Stimulated activated CD8-positive, alpha-beta memory T cell treated with anti-CD3 and anti-CD28 coated beads, Interleukin-7, amount 100 ng/mL, for 1 hour (primary cell): ENCODE results near the gene TNRC6B.
"Not testable (repeated sequence)": the region's sequence is repeated elsewhere in the genome, so short reads cannot be mapped to it uniquely, and the experiment has no call there.

Experiments
- DNase-seq, 2 donors: peaks; one replicate each; pipeline ENCODE4 v3.0.0-alpha.2; 2020; ENCODE audit warnings: low read depth in 2 of 2

Gene TNRC6B

DNA sequence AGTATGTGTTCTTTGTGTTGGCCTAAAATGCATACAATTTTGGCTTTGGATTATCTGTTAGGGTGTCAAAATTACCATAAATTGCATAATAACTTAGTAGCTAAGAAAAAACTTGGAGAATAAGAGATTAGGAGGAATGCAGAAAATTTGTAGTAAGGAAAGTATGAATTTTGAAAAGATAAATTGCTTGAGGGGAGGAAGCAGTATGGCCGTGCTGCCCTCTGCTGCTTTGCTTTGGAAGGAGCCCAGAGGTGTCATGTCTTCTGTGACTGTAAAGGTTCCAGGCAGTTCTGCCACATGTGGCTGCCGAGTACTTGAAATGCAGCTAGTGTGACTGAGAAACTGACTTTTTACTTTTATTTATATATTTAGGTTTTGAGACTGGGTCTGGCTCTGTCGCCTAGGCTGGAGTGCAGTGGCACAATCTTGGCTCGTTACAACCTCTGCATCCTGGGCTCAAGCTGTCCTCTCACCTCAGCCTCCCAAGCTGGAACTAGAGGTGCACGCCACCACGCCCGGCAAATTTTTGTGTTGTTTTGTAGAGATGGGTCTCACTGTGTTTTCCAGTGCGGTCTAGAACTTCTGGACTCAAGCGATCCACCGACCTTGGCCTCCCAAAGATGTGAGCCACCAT, 170.4 kb downstream of the TNRC6B start:
- peak; percentile 42 to 53 for DNase-seq

DNA sequence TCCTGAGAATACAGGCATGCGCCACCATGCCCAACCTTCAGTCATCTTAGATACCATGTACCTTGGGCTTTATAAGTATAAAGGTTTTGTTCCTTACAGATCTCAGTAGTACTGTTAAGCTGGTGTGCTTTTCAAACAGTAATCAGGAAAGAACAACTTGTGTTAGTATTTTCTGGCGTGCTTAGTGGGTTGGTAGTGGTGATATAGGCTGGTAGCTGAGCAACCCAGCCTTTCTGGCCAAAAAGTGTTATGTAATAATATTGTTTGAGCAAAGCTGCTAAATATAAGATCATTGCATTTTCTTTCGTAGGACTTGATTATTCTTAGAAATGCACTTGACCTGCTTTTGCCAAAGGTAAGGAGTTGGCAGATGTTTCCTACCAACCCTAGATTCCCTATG, 175.0 kb downstream of the TNRC6B start:
- no peak for DNase-seq

DNA sequence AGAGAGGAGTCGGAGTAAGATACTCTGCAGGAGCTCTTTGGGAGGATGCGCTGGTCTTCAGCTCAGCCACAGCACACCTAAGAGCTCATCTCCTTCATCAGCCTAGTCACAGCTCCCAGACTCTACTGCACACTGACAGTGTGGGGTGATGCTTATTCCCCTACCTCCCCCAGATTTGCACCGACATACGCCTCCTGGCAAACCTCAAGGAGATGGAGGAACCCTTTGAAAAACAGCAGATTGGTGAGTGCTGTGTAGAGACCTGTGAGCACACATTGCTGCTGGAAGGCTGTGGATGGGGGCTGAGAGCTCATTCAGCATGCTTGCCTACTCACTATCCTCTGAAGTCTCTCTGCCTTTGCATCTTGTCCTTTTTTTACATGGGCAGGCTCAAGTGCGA, 183.4 kb downstream of the TNRC6B start:
- DNase-seq: no peak

- no peak for DNase-seq
Measured at GRCh38 chr22:40363059-40363458, 185.3 kb downstream of the TNRC6B start.

DNA sequence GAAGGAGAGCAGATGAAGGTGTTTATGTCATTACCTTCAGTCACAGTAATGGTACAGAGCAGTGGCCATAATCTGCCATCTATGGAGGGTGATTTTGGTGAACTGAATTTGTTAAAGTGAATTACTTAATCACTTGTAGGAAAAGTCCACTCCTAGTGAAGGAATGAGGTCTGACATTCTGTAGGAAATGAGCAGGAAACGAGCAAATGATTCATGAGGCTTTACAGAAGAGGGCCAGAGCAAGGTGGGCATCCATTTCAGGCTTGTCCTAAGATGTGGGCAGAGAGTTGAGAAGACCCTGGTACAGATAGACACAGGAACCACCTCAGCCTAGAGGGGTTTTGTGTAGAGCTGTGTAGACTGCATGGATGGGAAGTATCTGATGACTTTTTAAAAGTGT, 186.7 kb downstream of the TNRC6B start:
- no peak for DNase-seq

GRCh38 chr22:40366068-40366467, 188.3 kb downstream of the TNRC6B start:
- no peak for DNase-seq

GRCh38 chr22:40367342-40367741, 189.6 kb downstream of the TNRC6B start:
- no peak for DNase-seq

DNA sequence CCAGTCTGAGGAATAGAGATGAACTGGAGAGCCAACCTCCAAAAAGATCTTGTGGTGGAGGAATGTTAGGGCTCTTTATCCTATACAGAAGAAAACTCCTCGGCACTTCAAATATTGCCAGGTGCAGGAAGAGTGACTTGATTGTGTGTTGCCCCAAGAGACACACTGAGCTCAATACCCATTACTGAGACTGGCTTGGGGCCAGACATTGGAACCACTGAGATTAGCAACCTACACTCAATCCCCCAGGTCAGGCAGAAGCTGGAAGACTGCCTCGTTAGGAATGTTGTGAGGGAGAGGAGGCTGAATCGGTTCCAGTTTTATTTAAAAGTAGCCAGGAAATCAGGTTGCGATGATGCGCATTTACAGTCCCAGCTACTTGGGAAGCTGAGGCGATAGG, 190.3 kb downstream of the TNRC6B start:
- DNase-seq: no peak

GRCh38 chr22:40368836-40369235, 191.1 kb downstream of the TNRC6B start:
- DNase-seq: no peak

DNA sequence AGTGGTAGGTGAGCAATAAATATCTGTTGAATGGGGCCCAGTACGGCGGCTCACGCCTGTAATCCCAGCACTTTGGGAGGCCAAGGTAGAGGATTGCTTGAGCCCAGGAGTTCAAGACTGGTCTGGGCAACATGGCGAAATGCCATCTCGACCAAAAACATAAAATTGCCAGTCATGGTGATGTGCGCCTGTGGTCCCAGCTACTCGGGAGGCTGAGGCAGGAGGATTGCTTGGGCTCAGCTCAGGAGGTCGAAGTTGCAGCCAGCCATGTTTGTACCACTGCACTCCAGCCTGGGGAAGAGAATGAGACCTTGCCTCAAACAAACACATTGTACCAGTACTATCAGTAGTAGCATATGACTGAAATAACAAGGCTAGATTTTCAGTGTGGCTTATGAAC, 196.8 kb downstream of the TNRC6B start:
- no peak for DNase-seq

DNA sequence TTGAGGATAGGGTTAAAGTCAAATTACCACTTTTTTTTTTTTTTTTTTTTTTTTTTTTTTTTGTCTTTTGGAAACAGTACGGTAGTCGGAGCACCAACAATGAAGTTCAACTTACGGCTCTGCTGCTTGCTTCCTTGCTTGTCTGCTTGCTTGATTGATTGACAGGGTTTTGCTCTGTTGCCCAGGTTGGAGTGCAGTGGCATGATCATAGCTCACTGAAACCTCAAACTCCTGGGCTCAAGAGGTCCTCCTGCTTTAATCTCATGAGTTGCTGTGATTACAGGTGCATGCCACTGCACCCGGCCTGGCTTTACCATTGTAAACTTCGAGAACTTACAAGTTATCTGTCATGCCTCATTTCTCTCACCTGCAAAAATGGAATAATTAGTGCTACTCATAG, 198.4 kb downstream of the TNRC6B start:
- no peak for DNase-seq

DNA sequence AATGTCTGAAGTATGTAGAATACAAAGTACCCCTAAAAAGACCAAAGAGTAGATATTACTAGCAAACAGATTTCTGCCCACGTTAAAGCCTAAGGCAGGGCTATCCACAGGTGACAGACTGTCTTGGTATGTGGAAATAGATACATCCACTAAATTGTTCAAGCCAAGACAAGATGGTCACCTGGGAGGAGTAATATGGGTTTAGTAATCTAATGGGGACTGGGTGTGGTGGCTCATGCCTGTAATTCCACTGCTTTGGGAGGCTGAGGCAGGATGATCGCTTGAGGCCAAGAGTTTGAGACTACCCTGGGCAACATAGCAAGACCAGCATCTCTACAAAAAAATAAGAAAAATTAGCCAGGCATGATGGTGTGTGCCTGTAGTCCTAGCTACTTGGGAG, 200.2 kb downstream of the TNRC6B start:
- DNase-seq: no peak

GRCh38 chr22:40378448-40378847, 200.7 kb downstream of the TNRC6B start:
- DNase-seq: not testable (repeated sequence)

- DNase-seq: no peak
Measured at GRCh38 chr22:40381461-40381860, 203.7 kb downstream of the TNRC6B start.

- no peak for DNase-seq
Measured at GRCh38 chr22:40383905-40384304, 206.2 kb downstream of the TNRC6B start.

DNA sequence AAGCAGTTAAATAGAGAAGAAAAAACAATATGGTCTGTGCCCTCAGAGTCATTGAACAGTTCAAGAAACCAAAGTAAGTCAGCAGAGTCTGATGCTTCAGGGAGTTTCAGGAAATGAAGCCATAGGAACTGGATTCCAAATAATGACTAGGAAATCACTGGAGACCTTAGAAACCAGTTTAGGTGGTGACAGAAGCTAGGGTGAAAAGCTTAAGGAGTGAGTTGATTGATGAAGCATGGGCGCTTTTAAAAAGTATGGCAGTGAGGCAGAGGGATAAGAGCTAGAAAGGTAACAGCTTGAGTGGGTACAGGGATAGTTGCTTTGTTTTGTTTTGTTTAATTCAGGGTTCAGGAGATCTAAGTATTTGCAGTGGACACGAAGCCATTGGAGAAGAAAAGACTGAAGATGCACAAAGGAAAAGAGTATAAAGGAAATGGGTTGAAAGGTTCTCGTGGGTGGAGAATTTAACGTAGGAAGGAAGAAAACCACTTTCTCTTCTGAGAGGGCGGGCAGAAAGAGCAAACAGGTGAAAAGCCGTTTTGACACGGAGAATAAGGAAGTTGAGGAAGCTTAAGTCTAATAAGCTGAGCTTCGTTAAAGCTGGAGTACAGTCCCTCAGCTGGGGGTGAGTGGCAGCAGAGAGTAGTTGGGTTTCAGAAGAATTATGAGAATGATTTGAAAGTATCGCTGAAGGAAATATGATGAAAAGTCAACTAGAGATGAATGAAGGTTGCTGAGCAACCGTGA, 207.5 kb downstream of the TNRC6B start:
- no peak for DNase-seq
